SK-N-DZ (cell line): ENCODE results near the gene COPA.

Experiments
- DNase-seq: peaks from one replicate; pipeline ENCODE4 v3.0.0-alpha.2; 2015; ENCODE audit warnings: low spot score

COPA gene

DNA sequence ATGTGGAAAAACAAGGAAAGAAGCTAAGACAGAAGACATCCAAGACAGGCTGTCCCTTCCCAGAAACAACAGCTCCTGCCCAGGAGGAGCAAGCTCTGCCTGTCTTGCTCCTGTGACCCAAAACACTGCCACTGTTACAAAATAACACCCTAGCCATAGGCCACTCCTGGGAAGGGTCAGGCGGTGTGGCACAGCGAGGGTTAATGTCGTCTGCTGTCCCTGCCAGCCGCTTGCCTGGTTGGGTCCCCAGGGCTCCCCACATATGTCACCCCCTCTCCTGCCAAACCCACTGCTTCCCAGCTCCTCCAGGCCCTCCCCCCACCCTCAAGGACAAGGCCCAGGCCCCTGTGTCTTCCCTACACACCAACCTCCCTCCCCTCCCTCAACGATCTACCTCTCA lies 20.0 kb upstream of the COPA start:
- DNase-seq, result no peak

DNA sequence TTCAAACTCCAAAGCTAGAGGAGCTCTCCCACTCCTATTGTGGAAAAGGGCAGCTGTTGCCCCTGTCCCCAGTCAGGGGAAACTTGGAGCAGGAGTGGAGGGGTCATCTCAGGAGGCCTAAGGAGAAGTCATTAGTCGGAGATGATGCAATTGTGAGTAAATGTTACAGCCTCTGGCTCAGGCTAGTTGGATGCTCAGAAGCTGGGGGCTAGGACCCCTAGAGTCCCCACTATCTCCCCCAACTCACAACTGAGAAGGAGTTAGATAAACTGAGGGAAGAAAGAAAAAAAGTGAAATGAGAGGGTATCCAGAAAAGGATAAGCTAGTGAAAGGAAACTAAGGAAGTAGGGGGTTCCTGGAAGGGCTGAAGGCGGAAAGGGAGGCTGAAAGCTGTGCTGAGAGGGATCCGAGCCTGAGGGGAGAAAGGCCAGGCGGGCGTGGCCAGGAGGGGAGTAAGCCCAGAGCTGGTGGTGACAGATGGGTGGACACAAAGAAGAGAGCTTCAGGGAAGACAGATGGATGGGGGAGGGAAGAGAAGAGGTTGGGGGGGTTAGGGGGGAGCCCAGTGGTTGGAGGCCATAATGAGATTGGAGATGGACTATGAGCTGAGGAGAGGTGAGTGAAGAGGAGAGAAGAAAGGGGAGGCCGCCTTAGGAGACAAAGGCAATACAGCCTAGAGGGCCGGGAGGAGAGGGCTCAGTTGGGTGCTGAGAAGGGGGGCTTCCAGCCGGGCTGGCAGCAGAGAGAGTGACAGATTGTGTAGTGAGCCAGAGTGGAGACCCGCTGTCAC lies 19.3 kb upstream of the COPA start:
- peak; percentile 69 for DNase-seq

DNA sequence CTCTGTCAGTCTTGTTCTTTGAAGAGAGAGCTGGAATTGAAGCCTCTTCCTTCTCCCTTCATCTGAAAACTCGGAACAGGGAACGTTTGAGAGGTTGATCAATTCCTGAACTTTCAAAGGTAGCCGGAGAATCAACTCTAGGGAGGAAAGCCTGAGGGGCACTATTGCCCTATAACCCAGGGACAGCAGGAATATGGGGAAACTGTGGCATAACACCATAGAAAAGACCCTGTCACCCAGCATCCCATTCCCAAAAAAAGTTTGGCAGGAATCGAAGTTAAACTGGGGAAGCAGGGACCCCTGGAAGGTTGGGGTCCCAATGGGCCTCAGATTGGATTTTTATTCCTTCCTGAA lies 18.7 kb upstream of the COPA start:
- DNase-seq, result no peak

DNA sequence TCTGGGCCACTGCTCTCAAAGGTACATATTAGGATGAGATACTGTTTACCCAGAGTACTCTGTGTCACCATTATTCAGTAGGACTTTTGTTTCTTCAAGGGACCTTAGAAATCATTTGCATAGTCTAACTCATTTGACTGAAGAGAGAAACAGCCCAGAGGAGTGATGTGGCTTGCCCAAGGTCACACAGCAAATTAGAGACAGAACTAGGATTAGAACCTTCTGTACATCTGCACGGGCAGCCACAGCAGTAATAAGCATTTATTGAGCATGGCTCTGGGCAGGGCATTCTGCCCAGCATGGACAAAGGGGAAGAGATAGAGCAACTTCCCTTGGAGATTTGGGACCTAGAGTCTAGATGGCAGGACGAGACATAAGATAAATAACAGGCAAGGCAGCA lies 18.1 kb upstream of the COPA start:
- no peak for DNase-seq

DNA sequence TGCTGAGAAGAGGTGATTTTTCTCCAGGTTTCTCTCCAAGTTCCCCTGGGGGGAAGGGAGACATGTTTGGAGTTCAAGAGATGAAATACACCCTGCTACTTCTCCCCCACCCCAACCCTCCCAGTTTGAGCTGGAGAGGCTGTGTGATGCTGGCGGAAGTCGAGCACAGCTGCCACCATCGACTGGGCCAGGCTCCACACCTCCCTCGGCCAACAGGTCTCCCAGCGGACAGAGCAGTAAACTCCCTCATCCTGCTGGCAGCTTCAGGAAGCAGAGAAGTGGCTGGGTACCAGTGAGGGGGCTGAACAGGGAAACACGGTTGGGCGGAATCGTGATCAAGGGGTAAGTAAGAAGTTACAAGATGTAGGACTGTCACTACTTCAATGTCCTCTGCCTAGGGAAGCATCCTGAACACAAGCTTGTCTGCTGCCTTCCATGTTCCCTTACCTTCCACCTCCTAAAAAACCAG lies 17.2 kb upstream of the COPA start:
- DNase-seq, result no peak

DNA sequence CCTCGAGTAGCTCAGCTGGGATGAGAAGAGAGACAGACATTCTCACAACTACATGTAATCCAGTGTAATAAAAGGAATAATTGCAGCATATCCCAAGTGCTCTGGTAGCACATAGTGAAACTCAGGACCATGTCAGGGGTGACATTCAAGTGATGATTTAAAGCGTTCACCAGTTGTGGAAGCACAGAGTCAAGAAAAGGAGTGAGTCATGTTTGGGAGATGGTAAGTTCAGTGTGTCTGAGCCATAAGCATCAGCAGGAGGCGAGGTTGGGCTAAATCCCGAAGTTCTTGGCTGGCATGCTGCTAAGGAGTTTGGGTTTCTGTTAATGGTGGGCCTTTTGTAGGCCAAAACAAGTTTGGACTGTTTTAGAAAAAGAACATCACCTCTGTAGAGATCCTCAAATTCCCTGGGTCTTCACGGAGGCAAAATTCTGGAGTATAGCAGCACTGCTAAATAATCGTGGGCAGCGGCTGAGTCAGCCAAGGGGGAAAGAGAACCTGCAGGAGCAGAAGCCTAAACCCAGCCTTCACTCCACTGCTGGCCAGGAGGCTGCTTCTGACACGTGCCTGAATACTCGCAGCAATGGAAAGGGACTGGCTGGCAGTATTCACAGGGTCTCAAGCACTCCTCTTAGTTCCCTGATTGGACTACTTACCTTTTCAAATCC lies 16.6 kb upstream of the COPA start:
- DNase-seq, result no peak

DNA sequence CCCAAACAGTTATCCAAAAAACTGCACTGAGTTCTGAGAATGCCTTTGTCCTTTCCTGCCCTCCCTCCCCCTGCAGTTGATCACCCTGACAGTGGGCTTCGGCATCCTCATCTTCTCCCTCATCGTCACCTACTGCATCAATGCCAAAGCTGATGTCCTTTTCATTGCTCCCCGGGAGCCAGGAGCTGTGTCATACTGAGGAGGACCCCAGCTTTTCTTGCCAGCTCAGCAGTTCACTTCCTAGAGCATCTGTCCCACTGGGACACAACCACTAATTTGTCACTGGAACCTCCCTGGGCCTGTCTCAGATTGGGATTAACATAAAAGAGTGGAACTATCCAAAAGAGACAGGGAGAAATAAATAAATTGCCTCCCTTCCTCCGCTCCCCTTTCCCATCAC lies 15.0 kb upstream of the COPA start:
- DNase-seq, result no peak

DNA sequence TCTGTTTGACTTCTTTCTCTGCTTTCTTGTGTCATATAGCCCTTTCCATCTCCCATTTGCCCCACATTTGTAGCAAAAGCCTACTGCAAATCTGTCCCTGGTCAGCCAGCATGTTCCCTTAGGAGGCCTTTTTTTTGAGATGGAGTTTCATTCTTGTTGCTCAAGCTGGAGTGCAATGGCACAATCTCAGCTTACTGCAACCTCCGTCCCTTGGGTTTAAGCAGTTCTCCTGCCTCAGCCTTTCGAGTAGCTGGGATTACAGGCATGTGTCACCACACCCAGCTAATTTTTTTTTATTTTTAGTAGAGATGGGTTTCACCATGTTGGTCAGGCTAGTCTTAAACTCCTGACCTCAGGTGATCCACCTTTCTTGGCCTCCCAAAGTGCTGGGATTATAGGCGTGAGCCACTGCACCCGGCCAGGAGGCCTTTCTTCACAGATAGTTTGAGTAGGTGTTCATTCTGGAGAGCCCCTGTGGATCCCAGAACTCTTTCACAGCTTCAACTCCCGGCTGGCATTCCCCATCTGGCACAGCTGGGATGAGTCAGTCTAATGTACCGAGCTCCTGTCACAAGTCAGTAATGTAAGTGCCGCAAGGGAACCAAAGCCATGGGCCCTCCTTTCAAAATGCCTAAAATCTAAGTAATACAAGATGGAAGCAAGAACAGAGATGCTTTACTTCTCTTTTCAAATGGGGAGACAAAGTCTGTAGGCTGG lies 14.4 kb upstream of the COPA start:
- no peak for DNase-seq

DNA sequence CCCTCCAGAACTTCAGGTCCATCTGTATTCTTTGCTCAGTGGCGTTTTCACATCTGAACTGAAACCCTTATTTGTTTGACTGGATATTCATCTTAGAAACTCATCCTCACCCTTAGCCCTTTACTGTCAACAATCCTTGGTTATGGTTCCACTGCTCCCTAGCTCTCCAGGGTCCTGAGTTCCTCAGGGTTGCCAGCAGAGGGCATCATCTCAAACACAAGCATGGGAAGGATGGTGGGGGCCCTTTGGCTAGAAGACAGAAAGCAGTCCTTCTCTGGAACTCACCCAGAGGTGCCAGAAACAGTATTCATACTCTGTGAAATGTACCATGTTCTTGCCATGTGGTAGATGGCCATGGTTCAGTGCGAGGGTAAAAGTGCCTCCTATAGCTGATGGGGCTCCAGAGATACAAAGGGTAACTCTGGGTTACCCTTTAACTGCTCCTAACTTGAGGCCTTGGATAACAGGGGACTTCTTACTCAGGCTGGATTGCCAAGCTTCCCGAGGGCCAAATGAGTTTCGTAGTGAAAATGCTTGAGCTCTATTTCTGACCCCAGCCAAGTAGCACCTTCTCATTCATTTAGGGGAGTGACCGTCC lies 11.4 kb upstream of the COPA start:
- DNase-seq, result peak; percentile 18

DNA sequence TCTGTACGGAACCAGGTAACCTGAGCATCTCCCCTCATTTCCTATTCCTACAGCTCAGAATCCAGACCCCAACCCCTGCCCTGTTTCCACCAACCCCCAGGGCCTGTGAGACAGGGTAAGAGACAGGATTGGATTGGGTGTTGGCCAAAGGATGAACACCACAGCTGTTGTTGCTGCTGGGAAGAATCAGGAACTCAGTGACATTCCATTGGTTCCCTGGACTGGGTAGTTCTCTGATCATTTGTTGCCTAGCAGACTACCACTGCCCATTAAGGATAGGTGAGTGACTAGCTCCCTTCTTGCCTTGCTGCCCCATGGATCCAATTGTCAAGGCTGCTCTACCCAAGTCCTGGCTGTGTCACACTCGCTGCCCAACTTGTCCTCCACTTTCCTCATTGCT lies 10.2 kb upstream of the COPA start:
- DNase-seq, result no peak

DNA sequence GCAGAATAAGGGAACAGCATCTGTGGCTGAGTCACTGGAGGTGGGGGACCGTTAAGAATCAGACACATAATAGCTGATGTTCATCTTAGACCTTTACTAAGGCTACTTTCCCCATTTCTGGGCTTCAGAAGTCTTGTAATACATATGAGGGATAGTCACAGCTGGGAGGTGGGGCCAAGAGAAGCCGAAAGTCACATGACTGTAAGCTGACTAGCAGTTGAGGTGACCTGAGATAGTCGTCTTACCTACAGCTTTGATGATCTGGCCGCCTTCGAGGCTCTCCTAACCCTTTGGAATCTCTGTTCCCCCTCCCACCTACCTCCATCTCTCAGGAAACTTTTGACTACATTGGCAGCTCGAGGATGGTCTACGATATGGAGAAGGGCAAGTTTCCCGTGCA lies 9.5 kb upstream of the COPA start:
- no peak for DNase-seq

DNA sequence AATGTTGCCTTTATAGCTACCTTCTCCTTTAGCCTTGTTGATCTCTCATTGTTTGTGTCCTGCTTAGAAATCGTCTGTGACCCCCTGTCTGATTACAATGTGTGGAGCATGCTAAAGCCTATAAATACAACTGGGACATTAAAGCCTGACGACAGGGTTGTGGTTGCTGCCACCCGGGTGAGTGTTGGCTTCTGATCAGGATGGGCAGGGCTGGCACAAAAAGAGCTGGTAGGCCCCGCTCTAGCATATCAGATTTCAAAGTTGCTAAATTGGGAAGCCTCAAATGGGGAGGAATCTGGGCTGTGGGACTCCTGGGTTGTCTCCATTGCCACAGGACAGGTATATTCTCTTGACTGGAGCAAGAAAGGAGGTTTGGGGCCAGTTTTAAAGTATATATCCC lies 8.6 kb upstream of the COPA start:
- DNase-seq, result no peak

DNA sequence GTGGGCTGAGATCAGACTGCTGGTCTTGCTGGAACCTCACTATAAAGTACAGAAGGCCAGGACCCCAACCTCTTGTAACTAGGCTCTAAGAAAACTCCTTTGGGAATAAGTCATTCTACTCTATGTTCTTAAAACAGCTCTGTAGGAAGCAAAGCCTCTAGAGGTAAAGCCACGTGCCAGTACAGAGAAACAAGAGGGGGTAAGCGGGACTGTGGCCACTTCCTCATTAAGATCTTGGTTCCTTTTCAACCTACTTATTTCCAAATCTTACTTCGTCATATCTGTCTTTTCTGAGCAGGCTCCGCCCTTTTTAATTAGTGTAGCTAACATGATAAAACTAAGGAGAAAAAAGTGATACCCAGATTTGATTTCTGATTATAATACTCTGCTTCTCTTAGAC lies 3.9 kb upstream of the COPA start:
- no peak for DNase-seq

DNA sequence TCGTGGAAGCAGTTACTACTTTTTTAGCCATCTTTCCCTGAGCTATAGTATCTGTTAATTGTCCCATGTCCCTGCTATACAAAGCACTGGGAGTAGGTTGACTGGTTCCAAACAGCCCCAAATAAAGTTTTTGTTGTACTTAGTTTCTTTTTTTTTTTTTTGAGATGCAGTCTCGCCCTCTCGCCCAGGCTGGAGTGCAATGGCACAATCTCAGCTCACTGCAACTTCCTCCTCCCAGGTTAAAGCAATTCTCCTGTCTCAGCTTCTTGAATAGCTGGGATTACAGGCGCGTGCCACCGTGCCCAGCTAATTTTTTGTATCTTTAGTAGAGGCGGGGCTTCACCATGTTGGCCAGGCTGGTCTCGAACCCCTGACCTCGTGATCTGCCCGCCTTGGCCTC lies 3.4 kb upstream of the COPA start:
- DNase-seq, result no peak

DNA sequence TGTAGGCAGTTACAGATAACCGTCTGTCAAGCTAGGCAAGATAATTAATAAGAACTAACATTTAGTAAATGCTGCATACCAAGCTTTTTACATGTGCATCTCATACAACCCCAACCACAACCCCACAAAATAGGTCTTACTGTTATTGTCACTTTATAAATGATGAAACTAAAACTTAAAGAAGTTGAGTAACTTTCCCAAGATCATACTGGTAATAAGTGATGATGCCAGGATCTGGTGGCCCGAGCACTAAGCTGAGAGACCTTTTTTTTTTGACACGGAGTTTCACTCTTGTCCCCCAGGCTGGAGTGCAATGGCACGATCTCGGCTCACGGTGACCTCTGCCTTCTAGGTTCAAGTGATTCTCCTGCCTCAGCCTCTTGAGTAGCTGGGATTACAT lies 1.9 kb upstream of the COPA start:
- DNase-seq, result no peak

DNA sequence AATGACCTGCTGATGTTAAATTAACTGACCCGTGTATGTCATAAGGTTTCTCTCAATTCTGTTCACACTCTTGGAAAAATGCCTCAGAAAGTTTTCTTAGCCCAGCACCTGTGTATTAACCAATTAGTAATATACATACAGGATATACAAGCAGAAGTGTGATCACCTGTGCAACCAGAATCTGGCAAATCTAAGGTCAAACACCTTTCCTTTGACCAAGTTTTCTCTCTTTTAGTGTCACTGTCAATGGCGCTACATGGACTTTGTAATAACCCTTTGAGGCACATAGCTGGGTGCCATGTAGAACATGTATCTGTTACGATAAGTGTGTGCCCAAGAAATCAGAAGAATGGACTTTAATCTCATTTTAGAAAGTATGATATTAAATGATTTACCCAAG lies 1.2 kb upstream of the COPA start:
- DNase-seq, result no peak

DNA sequence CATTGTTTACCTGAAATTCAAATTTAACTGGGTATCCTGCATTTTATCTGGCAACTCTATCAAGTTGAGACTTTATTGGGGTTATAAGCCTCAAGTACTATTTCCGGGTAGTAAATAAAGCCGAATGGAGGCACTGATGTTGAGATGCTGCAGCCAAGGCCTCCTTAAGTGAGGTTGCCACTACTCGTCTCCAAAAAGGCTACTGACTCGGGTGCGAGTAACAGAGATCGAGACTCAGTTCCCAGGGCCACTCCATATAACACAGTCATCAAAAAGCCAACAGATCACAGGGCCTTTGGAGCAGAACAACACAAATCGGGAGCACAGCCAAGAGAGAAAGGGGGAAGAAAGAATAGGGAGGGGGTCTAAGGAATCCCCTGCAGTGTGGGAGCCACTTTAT lies 524 bp downstream of the COPA start:
- DNase-seq, result no peak

DNA sequence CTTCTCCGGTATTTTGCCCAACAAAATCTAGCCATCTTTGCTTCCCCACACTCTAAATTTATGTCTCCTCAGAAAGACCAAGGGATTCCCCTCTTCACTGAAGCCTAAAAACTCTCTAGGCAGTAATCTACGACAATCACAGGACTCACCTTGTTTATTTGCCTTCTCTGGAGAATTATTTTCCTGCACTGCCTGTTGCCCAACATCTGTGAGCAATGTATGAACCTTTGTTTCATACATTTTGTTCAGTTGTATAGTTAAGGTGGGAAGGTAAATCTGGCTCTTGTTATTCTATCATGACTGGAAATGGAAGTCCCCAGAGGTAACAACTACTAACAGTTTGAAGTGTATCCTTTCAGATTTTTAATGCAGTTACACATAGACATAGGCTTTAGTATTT lies 2.2 kb downstream of the COPA start:
- DNase-seq, result no peak

DNA sequence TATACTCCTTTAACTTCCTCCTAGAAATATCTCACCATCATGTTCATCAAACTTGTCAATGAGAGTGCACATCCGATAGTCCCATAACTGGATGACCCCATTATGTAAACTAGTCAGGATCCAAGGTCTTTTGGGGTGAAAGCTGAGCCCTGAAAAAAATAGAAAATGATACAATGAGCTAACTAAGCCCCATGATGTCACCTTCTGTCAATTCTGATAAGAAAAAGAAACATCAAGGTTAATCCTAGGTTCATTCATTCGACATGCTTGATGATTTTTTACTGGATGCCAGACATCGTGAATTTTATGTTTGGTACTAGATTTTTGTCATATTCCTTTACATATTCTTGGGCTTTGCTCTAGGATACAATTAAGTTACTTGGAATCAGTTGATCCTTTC lies 2.9 kb downstream of the COPA start:
- no peak for DNase-seq

DNA sequence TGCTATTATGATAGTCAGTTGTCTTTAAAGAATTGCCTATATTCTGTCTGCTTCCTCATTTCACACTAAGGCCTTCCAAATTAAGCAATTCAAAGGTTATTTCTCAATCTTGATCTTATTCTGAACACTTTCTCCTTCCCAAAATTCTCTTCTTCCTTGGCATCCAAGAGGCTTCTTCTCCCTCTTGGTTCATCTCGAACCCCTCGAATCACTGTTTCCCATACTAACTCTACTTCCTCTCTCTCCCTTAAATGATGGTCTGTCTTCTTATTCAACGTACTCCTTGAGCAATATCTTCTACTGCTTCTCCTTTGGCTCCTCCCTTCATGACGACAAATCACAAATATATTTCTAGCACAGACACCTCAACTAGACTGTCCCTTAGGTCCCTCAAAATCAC lies 4.5 kb downstream of the COPA start:
- no peak for DNase-seq

DNA sequence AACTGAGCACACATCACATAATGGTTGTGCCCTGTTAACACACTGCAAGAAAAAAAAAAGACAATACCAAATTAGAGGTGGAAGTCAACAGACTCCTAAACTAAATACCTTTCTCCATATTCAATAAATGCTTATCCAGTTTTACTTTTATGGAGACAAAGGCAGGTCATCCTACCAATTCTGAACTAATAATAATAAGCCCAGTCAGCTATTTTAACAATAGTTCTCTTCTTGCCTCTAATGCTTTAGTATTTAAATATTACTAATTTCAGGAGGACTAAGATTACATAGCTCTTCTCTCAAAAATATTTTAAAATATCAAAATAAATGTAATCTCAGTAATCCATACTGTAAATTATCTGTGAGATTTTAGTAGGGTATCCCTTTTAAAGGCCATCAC lies 10.5 kb downstream of the COPA start:
- DNase-seq, result no peak

DNA sequence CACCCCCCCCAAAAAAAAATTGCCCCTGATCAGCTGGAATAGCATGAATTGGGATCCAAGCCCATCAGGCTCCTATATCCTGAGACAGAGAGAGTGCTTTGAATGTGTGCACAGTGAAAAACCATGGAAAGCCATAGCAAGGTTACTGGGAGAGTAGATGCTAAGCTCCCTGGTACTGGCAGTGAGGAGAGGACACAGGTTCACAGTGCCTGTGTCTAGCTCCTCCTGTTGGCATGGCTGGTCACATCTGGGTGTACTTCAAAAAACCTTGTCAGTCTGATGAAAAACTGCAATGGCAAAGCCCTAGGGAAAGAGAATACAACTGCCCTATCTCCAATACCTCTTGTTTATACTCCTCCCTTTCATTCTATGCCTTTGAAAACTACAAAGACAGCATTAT lies 12.9 kb downstream of the COPA start:
- DNase-seq, result no peak

DNA sequence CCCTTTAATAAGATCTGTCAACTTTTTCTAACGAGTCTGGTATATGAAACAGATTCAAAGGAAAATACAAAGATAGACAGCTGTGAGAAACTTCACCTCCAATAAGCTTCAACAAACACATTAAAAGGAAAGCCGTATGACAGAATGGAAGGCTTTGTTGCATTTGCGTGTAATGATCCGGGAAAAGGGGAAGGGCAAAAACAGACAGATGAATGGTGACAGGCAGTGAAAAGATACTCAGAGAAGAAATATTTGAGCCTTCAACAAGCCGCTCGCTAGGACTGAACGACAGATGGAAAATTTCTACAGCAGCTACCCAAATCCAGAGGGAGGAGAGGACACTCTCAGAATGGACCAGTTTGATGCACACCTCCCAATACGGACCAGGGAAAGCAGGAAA lies 14.9 kb downstream of the COPA start:
- DNase-seq, result no peak
